ENCODE results near the gene RUFY4.

- TF ChIP-seq FUBP1 (CRISPR knock-in tag; IDR thresholded peaks at IDR 0.05; ENCODE audit: borderline replicate concordance) = no peak
- no peak for TF ChIP-seq RFX5 (IDR thresholded peaks at IDR 0.05; ENCODE audit: low read depth, low read length)
- TF ChIP-seq PREB (CRISPR knock-in tag; IDR thresholded peaks at IDR 0.05) = no peak
- no peak for TF ChIP-seq EEA1 (CRISPR knock-in tag; IDR thresholded peaks at IDR 0.05; ENCODE audit: borderline replicate concordance)
- TF ChIP-seq ZNF253 (CRISPR knock-in tag; IDR thresholded peaks at IDR 0.05; ENCODE audit: borderline replicate concordance) = no peak
- no peak for TF ChIP-seq TARDBP (CRISPR knock-in tag; IDR thresholded peaks at IDR 0.05)
- TF ChIP-seq CTCF (CRISPR knock-in tag; IDR thresholded peaks at IDR 0.05) = no peak
Observed at GRCh38 chr2:218021536-218022071, 47.4 kb upstream of the RUFY4 start.
